ENCODE measurements around the gene SLC48A1. TPM values are rescaled to one million over a fixed set of nuclear protein-coding genes. Genes with fewer than 3 reads are reported as not detected.

The SLC48A1 gene
- total RNA-seq, 4 donors from 2014 or later = 14.9 to 21.5 (median 15.9) TPM

DNA sequence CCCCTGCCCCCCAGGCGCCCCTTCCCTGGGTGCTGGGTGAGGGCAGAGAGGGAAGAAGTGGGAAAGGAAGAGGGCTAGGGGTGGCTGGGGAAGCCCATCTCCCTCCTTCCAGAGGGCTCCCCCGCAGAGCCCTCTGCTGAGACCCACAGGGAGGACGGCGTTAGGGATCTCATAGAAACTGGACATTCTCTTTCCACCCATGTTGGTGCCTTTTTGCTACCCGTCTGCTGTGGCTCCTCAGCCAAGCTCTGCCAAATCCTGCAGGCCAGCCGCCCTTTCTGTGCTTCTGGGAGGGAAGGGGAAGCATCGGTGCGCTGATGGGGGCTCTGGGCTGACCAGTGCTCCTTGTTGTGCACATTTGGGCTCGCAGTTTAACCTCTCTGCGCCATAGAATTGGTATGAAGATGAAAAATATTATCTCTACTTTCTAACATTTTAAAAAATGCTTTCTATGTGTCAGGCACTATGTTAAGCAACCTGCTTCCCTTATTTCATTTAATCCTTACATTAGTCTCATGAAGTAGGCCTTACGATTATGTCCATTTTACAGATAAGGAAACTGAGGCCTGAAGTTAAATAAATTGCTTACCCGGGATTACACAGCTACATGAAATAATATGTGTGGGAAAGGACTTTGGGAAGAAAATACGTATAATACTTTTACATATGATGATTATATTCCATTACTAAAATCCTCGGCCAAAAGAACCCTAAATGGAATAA lies 981 bp downstream of the SLC48A1 start:
- Histone ChIP-seq H3K27ac (peak overlapping the region; percentile 80 to 89 (median 88)), H3K9me3 (no peaks in the 10 kb centered on the region), H3K27me3 (no peaks in the 10 kb centered on the region), H3K4me1 (peaks cover 0 to 33% (median 5%) of the 10 kb centered on the region in 4 donors), H3K36me3 (no peaks in the 10 kb centered on the region), H3K4me3 (peak overlapping the region; percentile 90 to 100 (median 98))
- no peak for DNase-seq
- TF ChIP-seq POLR2A (IDR thresholded peaks at IDR 0.05) = no peak
- TF ChIP-seq, protein P1, sequence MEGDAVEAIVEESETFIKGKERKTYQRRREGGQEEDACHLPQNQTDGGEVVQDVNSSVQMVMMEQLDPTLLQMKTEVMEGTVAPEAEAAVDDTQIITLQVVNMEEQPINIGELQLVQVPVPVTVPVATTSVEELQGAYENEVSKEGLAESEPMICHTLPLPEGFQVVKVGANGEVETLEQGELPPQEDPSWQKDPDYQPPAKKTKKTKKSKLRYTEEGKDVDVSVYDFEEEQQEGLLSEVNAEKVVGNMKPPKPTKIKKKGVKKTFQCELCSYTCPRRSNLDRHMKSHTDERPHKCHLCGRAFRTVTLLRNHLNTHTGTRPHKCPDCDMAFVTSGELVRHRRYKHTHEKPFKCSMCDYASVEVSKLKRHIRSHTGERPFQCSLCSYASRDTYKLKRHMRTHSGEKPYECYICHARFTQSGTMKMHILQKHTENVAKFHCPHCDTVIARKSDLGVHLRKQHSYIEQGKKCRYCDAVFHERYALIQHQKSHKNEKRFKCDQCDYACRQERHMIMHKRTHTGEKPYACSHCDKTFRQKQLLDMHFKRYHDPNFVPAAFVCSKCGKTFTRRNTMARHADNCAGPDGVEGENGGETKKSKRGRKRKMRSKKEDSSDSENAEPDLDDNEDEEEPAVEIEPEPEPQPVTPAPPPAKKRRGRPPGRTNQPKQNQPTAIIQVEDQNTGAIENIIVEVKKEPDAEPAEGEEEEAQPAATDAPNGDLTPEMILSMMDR (IDR thresholded peaks at IDR 0.05) = no peak

DNA sequence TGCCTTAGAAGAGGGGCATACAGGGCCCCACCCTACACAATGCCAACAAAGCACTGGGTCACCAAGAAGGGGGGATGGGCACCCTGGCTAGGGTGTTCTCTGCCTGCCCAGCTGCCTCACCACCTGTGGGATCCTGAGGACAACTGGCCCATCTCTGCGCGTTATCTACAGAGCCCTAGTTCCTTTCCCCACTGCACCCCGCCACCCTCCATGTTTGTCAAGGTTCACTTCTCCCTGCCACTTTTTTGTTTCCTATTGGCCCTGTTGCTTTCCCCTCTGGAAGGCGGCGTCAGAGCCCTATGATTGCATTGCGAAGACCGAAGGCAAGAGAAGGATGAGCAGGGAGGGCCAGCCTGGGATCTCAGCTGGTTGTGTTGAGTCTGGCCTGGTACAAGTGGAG lies 1.6 kb downstream of the SLC48A1 start:
- H3K4me3 ChIP-seq = no peak overlapping the region
- TF ChIP-seq, protein P1 (IDR thresholded peaks at IDR 0.05) = no peak
- TF ChIP-seq POLR2A (IDR thresholded peaks at IDR 0.05) = no peak
- no peaks in the 10 kb centered on the region for H3K36me3 ChIP-seq
- no peak overlapping the region for H3K27ac ChIP-seq
- DNase-seq = no peak
- peaks cover 0 to 33% (median 5%) of the 10 kb centered on the region in 4 donors for H3K4me1 ChIP-seq
- no peaks in the 10 kb centered on the region for H3K27me3 ChIP-seq
- H3K9me3 ChIP-seq = no peaks in the 10 kb centered on the region

DNA sequence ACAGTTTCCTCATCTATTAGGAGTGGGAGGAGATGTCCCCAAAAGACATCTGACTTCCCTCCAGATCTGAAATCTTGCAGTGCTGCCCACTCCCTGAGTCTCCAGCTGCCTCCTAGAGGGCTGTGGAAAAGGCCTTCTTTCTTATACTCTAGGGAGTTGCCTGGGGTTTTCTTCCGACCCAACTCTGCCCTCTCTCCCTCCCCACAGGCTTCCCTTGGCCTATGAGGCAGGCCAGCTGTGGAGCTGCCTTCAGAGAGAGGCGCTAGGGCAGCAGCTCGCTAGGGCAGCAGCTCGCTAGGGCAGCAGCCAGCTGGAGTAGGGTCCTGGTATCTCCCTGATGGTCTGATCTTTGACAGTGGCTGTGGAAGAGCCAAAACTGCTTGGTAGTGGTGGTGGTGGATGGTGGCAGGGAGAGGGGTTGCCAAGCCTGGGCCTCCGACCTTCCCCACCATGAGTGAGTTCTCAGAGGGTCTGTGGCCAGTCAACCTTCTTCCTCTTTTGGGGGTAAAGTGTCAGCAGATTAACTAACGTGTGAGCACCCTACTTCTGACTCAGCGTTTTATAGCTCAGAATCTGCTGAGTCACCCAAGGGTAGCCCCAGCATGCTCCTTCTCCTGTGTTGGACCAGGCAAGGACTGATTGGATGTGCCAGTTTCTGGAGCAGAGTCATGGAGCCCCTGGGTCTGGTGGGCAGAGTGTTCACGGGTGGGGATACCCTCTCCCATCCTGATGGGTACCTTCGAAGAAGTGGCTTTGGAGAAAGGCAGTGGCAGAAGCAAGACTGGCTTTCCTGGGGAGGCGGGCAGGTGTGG lies 2.3 kb downstream of the SLC48A1 start:
- Histone ChIP-seq H3K27me3 (no peaks in the 10 kb centered on the region), H3K4me3 (no peak overlapping the region), H3K9me3 (no peaks in the 10 kb centered on the region), H3K27ac (peak overlapping the region in 2 of 4 donors; percentile 37 to 40), H3K4me1 (peaks cover 0 to 30% (median 5%) of the 10 kb centered on the region in 4 donors), H3K36me3 (no peaks in the 10 kb centered on the region)
- DNase-seq = no peak
- no peak for TF ChIP-seq POLR2A (IDR thresholded peaks at IDR 0.05)
- TF ChIP-seq, protein P1 (IDR thresholded peaks at IDR 0.05) = no peak

DNA sequence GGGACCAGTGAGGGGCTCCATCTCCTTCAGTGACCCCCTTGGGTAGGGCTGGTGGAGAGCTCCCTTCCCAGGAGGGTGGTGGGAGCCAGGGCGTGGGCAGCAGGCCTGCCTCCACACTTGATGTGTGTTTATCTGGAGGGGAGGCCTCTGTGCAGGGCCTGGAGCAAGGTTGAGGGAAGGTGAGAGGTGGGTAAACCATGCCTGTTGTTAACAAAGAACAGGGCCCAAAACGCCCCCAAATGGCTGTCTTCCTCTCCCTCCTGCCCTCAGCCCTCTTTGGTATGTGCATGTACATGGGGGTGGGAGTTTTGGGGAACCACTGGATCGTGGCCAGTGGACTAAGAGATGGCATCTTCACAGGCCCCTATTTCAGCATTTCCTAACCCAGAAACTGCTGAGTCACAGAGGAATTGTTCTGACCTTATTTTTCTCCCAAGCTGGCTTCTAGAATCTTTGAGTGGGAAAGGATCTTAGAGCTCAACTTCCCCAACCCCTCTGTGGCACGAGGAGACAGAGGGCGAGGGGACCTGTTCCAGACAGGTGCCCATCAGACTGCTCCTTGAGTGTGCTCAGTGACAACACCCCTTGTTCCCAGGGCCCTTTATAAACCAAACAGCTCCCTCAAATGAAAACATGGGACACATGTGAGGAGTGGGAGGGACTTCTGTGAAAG lies 3.6 kb downstream of the SLC48A1 start:
- Histone ChIP-seq H3K9me3 (no peaks in the 10 kb centered on the region), H3K4me1 (peaks cover 0 to 30% (median 5%) of the 10 kb centered on the region in 4 donors), H3K4me3 (no peak overlapping the region), H3K27me3 (no peaks in the 10 kb centered on the region), H3K36me3 (peaks cover 0 to 6% (median 0%) of the 10 kb centered on the region in 3 donors), H3K27ac (peak overlapping the region in 1 of 4 donors; percentile 33)
- TF ChIP-seq POLR2A (IDR thresholded peaks at IDR 0.05) = no peak
- TF ChIP-seq, protein P1 (IDR thresholded peaks at IDR 0.05) = no peak
- no peak for DNase-seq

DNA sequence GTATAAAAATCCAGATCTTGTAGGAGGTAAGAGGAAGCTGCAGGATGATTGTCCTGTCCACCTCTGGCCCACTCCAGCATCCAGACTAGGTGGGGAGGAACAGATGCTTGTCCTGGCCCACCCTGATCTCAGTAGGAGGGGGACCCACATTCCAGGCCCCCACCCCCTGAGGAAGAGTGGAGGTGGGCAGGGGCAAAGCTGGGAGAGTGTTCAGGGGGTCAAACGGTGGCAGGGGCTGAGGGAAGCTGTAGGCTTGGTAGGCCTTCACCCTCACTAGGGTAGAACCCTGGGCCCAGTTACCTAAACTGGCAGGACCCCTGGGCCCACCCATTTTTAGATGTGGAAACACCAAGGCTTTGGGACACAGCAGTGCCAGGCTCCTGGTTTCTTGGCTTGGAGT lies 4.1 kb downstream of the SLC48A1 start:
- Histone ChIP-seq H3K9me3 (no peaks in the 10 kb centered on the region), H3K27me3 (no peaks in the 10 kb centered on the region), H3K4me1 (peaks cover 0 to 30% (median 5%) of the 10 kb centered on the region in 4 donors), H3K27ac (no peak overlapping the region), H3K4me3 (no peak overlapping the region), H3K36me3 (peaks cover 0 to 12% (median 0%) of the 10 kb centered on the region in 3 donors)
- no peak for DNase-seq
- TF ChIP-seq, protein P1 (IDR thresholded peaks at IDR 0.05) = no peak
- no peak for TF ChIP-seq POLR2A (IDR thresholded peaks at IDR 0.05)
